GM18909 (cell line): ENCODE measurements around the gene GLYATL3.
"Not testable (repeated sequence)": the region's sequence is repeated elsewhere in the genome, so short reads cannot be mapped to it uniquely, and the experiment has no call there.

Experiments
- ATAC-seq: cut with Tn5 transposase; IDR thresholded peaks from one replicate; pipeline ENCODE4 v1.9.1; 2021; ENCODE audit warnings: mild to moderate bottlenecking; ENCODE audit not compliant: unreplicated experiment, poor library complexity

GLYATL3 gene

GRCh38 chr6:49499623-49500022 lies at the start of gene GLYATL3:
Gene GLYATL3, plus strand, starts transcription at chr6:49499923. Its CDS starts 12,068 bp downstream, at chr6:49511991.
- no peak for ATAC-seq

GRCh38 chr6:49453221-49453620 lies 46.5 kb upstream of the GLYATL3 start:
- ATAC-seq = no peak

- peak; percentile 82 for ATAC-seq
These were observed 44.7 kb upstream of the GLYATL3 start for GRCh38 chr6:49454787-49455709.

- ATAC-seq = no peak
These were observed 42.0 kb upstream of the GLYATL3 start for GRCh38 chr6:49457771-49458170.

GRCh38 chr6:49462071-49462470 lies 37.7 kb upstream of the GLYATL3 start:
- no peak for ATAC-seq

GRCh38 chr6:49462599-49462926 lies 37.2 kb upstream of the GLYATL3 start:
- ATAC-seq = peak; percentile 10

- ATAC-seq = peak; percentile 99
These were observed 36.7 kb upstream of the GLYATL3 start, which contains the start of the genes CENPQ and MMUT for GRCh38 chr6:49462927-49463611. Gene CENPQ, plus strand, starts transcription at chr6:49463370. Its CDS starts 6,807 bp downstream, at chr6:49470177. Gene MMUT, minus strand, starts transcription at chr6:49463253. Its CDS starts 3,787 bp downstream, at chr6:49459466.

GRCh38 chr6:49463612-49463967 lies 36.1 kb upstream of the GLYATL3 start:
- ATAC-seq = peak; percentile 5

GRCh38 chr6:49464691-49465090 lies 35.0 kb upstream of the GLYATL3 start:
- ATAC-seq = no peak

GRCh38 chr6:49468042-49468441 lies 31.7 kb upstream of the GLYATL3 start:
- ATAC-seq = no peak

GRCh38 chr6:49476564-49476963 lies 23.2 kb upstream of the GLYATL3 start:
- ATAC-seq = not testable (repeated sequence)

- no peak for ATAC-seq
These were observed 20.3 kb upstream of the GLYATL3 start for GRCh38 chr6:49479308-49479970.

GRCh38 chr6:49481846-49482245 lies 17.9 kb upstream of the GLYATL3 start:
- not testable (repeated sequence) for ATAC-seq

- not testable (repeated sequence) for ATAC-seq
These were observed 16.3 kb upstream of the GLYATL3 start for GRCh38 chr6:49483380-49483779.

- no peak for ATAC-seq
These were observed 9.1 kb upstream of the GLYATL3 start for GRCh38 chr6:49490633-49491032.

- ATAC-seq = no peak
These were observed 2.4 kb upstream of the GLYATL3 start for GRCh38 chr6:49497304-49497703.

- no peak for ATAC-seq
These were observed 597 bp upstream of the GLYATL3 start for GRCh38 chr6:49499126-49499525.

GRCh38 chr6:49504666-49505065 lies 4.9 kb downstream of the GLYATL3 start:
- no peak for ATAC-seq

GRCh38 chr6:49506569-49507111 lies 6.9 kb downstream of the GLYATL3 start:
- no peak for ATAC-seq

GRCh38 chr6:49509342-49509741 lies 9.6 kb downstream of the GLYATL3 start:
- no peak for ATAC-seq
